Small intestine (tissue), 7 donors: ENCODE results near the gene PPL. TPM values are rescaled to one million over a fixed set of nuclear protein-coding genes. Genes with fewer than 3 reads are reported as not detected.

Source experiments
- DNase-seq, 2 donors: peaks; one replicate each; pipeline versions ENCODE4 v3.0.0 to v3.0.0-alpha.2; 2013
- FAIRE-seq: peaks from 2 replicates; lab custom pipeline; 2012; peaks lifted over from hg19 to GRCh38; lab: Jason Lieb, UNC
- H3K27ac ChIP-seq, 3 donors: one replicate each; pipeline ENCODE4 v1.5.1; 2013; ENCODE audit warnings: low read length in 2 of 3, mild to moderate bottlenecking in 2 of 3, control low read depth in 1 of 3, inconsistent platforms in 1 of 3, low read depth in 1 of 3, moderate library complexity in 1 of 3
- H3K27me3 ChIP-seq, 3 donors: one replicate each; pipeline ENCODE4 v1.6.1; 2013; ENCODE audit warnings: low read length in 3 of 3, inconsistent platforms in 1 of 3; ENCODE audit not compliant: control insufficient read depth in 3 of 3, insufficient read depth in 3 of 3
- H3K36me3 ChIP-seq, 3 donors: one replicate each; pipeline ENCODE4 v1.6.1; 2013; ENCODE audit warnings: low read length in 3 of 3, inconsistent platforms in 1 of 3, low read depth in 1 of 3, mild to moderate bottlenecking in 1 of 3, moderate library complexity in 1 of 3; ENCODE audit not compliant: control insufficient read depth in 3 of 3, insufficient read depth in 2 of 3
- H3K4me1 ChIP-seq, 3 donors: one replicate each; pipeline ENCODE4 v1.6.1; 2013; ENCODE audit warnings: low read length in 2 of 3, inconsistent platforms in 1 of 3, low read depth in 1 of 3, mild to moderate bottlenecking in 1 of 3, moderate library complexity in 1 of 3; ENCODE audit not compliant: control insufficient read depth in 3 of 3, insufficient read depth in 2 of 3
- H3K4me3 ChIP-seq, 3 donors: one replicate each; pipeline ENCODE4 v1.5.1; 2013; ENCODE audit warnings: low read length in 3 of 3, control low read depth in 1 of 3, inconsistent platforms in 1 of 3, low read depth in 1 of 3, mild to moderate bottlenecking in 1 of 3, moderate library complexity in 1 of 3
- H3K9me3 ChIP-seq, 2 donors: one replicate each; pipeline ENCODE4 v1.6.1; 2013; ENCODE audit warnings: low read depth in 1 of 2, low read length in 1 of 2; ENCODE audit not compliant: control insufficient read depth in 2 of 2, insufficient read depth in 1 of 2
- WGBS, 3 donors: extraction: QIAGEN DNeasy Blood & Tissue Kit; methylation state at CpG; one replicate each; pipeline ENCODE4 v1.1.7; 2013; 5-methylcytosine and 5-hydroxymethylcytosine counted together
- polyA plus RNA-seq, 4 donors: library from polyadenylated mRNA; stranded (reverse) in 3 of 4; unstranded in 1 of 4; fragments of 200-250 nt in 3 of 4; fragments of 120-200 nt in 1 of 4; gene quantifications; one replicate each; pipeline versions ENCODE4 v1.2.1 to v1.2.3, GENCODE V29; 2013
- donor health status: healthy with polysubstance abuse.
- donor health status: control.
- donor health status: control.
- donor health status: Bipolar disorder and iron deficiency.
- donor health status: healthy.

PPL gene
- polyA plus RNA-seq, 4 donors, result 11.1 to 37.1 (median 14.9) TPM

DNA sequence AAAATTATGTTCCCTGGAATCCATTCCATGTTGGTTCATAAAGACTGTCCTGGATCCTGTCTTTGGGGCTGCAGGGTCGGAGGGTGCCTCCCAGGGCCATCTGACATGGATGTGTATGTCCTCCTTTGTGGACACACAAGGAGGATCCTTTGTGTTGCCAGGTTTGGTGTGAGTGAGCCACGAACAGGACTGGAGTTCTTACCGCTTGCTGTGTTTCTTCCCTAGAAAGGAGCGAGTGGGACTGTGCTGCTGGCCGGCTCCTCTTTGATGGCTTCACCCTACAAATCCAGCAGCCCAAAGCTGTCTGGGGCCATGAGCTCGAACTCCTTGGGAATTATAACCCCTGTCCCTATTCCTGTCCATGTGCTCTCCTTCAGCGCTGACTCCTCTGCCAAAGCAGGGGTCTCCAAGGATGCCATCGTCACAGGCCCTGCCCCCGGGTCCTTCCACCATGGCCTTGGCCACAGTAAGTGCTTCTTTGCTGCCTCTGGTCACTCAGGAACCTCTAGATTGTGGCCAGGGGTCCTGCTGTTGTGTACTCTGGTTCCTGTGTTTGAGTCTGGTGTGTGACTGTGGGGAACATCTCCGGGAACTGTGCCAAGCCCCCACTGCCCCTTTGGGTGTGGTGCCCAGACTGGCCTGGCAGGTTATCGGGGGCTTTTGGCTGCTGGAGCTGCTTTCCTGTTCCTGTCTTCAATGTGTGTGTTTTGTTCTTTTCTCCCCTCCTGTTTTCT lies 60.1 kb downstream of the PPL start:
- Histone ChIP-seq H3K4me3 (no peak overlapping the region), H3K36me3 (peaks cover 16 to 86% (median 38%) of the 10 kb centered on the region in 3 donors), H3K27me3 (no peaks in the 10 kb centered on the region), H3K9me3 (no peaks in the 10 kb centered on the region), H3K4me1 (peaks cover 0 to 41% (median 0%) of the 10 kb centered on the region in 3 donors), H3K27ac (no peak overlapping the region)
- no peak for FAIRE-seq
- no peak for DNase-seq
- WGBS, 3 donors, result 85 to 88% (median 86%) methylated on average over 11 of the region's 11 CpGs

DNA sequence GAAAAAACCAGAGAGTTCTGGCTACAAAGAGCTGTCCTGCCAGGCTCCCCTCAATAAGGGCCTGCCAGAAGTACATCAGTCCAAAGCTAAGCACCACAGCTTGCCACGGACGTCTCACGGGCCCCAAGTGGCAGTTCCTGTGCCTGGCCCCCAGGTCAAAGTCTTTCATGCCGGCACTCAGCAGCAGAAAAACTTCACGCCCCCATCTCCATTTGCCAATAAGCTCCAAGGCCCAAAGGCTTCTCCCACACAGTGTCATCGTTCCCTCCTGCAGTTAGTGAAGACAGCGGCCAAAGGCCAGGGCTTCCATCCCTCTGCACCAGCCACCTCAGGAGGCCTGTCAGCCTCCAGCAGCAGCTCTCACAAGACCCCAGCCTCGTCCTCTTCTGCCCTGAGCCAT lies 62.3 kb downstream of the PPL start:
- Histone ChIP-seq H3K9me3 (no peaks in the 10 kb centered on the region), H3K27me3 (no peaks in the 10 kb centered on the region), H3K4me1 (peaks cover 0 to 52% (median 0%) of the 10 kb centered on the region in 3 donors), H3K4me3 (no peak overlapping the region), H3K36me3 (peaks cover 24 to 86% (median 38%) of the 10 kb centered on the region in 3 donors), H3K27ac (peak overlapping the region in 1 of 3 donors; percentile 78)
- 15 to 66% (median 55%) methylated on average over 8 of the region's 8 CpGs for WGBS, 3 donors
- peak in 1 of 2 donors; percentile 88 for DNase-seq
- no peak for FAIRE-seq

DNA sequence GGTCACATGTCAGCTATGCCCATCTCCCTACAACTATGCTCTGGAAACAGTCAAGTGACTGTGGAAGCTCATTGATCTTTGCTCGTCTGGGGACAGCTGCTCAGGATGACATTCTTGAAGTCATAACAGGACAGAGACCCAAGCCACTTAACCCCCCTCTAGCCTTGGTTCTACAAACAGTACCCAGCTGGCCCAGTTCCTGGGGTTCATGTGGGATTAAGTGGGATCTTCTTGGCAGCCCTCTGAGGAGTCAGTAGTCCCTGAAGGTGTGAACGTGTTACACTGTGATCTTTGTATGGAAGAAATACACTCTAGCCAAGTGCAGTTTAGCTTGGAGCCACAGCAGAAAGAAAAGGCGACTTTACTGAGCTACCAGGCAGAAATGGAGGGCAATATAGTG lies 63.9 kb downstream of the PPL start:
- Histone ChIP-seq H3K27me3 (no peaks in the 10 kb centered on the region), H3K27ac (peak overlapping the region in 1 of 3 donors; percentile 78), H3K36me3 (peaks cover 18 to 76% (median 35%) of the 10 kb centered on the region in 3 donors), H3K4me3 (no peak overlapping the region), H3K9me3 (no peaks in the 10 kb centered on the region), H3K4me1 (peaks cover 0 to 65% (median 0%) of the 10 kb centered on the region in 3 donors)
- 74 to 77% (median 77%) methylated on average over 3 of the region's 3 CpGs for WGBS, 3 donors
- no peak for FAIRE-seq
- no peak for DNase-seq

DNA sequence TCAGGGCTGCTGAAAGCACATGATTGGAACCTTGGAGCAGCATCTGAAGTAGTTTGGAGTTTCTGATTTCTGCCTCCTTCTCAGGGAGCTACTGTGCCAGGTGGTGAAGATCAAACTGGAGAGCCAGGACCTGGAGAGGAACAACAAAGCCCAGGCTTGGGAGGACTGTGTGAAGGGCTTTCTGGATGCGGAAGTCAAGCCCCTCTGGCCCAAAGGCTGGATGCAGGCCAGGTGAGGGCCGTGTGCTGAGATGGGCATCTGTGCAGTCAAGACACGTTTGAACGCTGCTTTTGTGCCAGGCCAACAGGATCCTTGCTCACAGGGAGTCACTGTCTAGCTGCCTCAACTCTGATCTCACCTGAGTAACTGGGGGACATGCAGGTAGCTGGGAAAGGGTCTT lies 65.9 kb downstream of the PPL start:
- H3K9me3 ChIP-seq, result no peaks in the 10 kb centered on the region
- FAIRE-seq (no peak), DNase-seq (no peak)
- no peak overlapping the region for H3K4me3 ChIP-seq
- peaks cover 0 to 69% (median 4%) of the 10 kb centered on the region in 3 donors for H3K4me1 ChIP-seq
- no peak overlapping the region for H3K27ac ChIP-seq
- H3K27me3 ChIP-seq, result no peaks in the 10 kb centered on the region
- 81 to 88% (median 83%) methylated on average over 4 of the region's 4 CpGs for WGBS, 3 donors
- H3K36me3 ChIP-seq, result peaks cover 15 to 66% (median 26%) of the 10 kb centered on the region in 3 donors

DNA sequence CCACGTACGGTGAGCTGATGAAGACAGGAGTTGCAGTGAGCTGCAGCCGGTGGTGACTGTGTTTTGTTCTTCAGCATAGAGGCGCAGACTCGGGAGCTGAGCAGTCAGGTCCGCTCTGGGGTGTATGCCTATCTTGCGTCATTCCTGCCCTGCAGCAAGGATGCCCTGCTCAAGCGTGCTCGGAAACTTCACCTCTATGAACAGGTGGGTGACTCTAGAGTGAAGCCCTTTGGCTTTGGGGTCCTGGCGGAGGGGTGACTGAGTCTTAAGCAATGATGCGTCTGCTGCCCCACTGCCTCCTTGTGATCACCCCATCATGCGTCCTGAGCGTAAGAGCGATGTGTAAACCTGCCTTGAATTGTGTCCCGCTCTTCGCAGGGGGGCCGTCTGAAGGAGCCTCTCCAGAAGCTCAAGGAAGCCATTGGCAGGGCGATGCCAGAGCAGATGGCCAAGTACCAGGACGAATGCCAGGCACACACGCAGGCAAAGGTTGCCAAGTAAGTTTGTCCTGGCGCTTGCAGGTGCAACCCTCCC lies 66.7 kb downstream of the PPL start:
- FAIRE-seq (no peak), DNase-seq (no peak)
- WGBS, 3 donors, result 53 to 87% (median 64%) methylated on average over 21 of the region's 21 CpGs
- Histone ChIP-seq H3K9me3 (no peaks in the 10 kb centered on the region), H3K4me1 (peaks cover 0 to 62% (median 4%) of the 10 kb centered on the region in 3 donors), H3K4me3 (no peak overlapping the region), H3K36me3 (peaks cover 15 to 64% (median 24%) of the 10 kb centered on the region in 3 donors), H3K27me3 (no peaks in the 10 kb centered on the region), H3K27ac (peak overlapping the region in 1 of 3 donors; percentile 87)

DNA sequence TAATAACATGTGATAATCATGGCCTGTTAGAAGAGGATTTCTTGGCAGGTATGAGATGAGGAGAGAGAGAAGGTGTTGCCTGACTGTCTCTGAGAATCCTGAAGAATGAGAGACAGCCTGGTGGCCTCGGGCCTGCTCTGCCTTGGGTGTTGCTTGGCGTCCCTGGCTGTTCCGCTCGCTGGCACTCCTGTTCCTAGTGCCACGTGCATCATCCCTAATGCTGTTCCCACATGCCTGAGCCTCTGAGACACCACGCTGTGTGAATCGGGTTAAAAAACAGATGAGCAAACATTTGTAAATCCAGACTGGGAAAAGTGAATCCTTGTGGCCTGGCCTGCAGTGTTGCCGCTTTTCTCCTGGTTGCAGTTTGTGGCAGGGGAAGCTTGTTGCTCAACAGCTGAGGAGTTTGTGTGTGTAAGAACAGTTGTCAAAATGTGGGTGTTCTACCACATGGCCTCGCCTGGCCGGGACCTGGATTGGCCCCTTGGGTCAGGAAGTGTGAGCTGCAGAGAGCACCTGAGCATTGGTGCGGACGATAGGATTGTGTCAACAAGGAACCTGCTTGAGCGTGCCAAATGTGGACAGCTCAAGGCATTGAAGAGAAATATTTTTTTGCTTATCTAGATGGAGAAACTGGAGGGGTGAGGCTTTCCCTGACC lies 67.7 kb downstream of the PPL start:
- peaks cover 11 to 55% (median 18%) of the 10 kb centered on the region in 3 donors for H3K36me3 ChIP-seq
- DNase-seq (peak; percentile 55 to 70), FAIRE-seq (no peak)
- H3K27ac ChIP-seq, result peak overlapping the region in 2 of 3 donors; percentile 6 to 87
- peaks cover 0 to 54% (median 4%) of the 10 kb centered on the region in 3 donors for H3K4me1 ChIP-seq
- H3K4me3 ChIP-seq, result no peak overlapping the region
- WGBS, 3 donors, result 25 to 68% (median 54%) methylated on average over 13 of the region's 13 CpGs
- no peaks in the 10 kb centered on the region for H3K9me3 ChIP-seq
- H3K27me3 ChIP-seq, result no peaks in the 10 kb centered on the region

DNA sequence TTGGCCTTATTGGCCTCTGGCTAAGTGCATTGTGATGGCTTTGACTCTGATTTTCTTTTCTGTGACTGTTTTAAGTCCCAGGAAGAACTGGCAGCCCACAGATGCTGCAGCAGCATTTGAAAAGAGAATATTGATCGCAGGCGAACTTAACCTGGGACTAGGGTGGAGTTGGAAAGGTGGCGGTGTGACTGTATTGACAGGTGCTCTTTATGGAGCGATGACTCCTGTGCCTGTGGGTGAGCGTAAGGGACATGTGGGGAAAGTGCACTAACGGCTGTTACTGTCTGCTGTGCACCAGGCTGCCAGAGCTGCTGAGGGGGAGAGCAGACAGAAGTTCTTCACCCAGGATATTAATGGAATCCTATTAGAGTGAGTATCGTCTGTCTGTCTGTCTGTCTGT lies 68.4 kb downstream of the PPL start:
- no peak overlapping the region for H3K4me3 ChIP-seq
- no peaks in the 10 kb centered on the region for H3K9me3 ChIP-seq
- peak overlapping the region in 2 of 3 donors; percentile 45 to 87 for H3K27ac ChIP-seq
- no peak for FAIRE-seq
- no peaks in the 10 kb centered on the region for H3K27me3 ChIP-seq
- H3K4me1 ChIP-seq, result peaks cover 0 to 47% (median 4%) of the 10 kb centered on the region in 3 donors
- WGBS, 3 donors, result 19 to 68% (median 53%) methylated on average over 7 of the region's 7 CpGs
- DNase-seq, result peak; percentile 61 to 75
- H3K36me3 ChIP-seq, result peaks cover 11 to 54% (median 13%) of the 10 kb centered on the region in 3 donors

DNA sequence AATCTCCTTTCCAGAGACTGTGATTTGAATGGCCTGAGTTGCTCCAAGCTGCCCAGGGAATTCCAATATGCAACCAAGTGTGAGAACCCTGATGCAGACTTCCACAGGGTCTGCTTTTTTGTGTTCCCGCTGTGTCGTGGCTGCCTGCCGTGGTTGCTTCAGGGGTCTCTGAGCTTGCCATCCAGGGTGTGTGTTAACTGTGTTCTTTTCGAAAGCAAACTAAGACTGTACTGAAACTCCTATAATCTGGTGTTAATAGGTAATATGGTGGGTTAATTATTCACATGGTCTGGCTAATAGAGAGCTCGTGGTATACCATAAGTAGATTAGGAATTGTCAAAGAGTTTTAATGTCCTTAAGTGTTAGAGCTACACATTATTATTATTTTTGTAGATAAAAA lies 68.9 kb downstream of the PPL start:
- H3K4me1 ChIP-seq, result peaks cover 0 to 43% (median 4%) of the 10 kb centered on the region in 3 donors
- DNase-seq, result peak; percentile 70 to 84
- FAIRE-seq, result no peak
- H3K27ac ChIP-seq, result peak overlapping the region; percentile 4 to 87 (median 12)
- H3K36me3 ChIP-seq, result peaks cover 9 to 54% (median 11%) of the 10 kb centered on the region in 3 donors
- no peaks in the 10 kb centered on the region for H3K9me3 ChIP-seq
- H3K27me3 ChIP-seq, result no peaks in the 10 kb centered on the region
- 36 to 74% (median 43%) methylated on average over 5 of the region's 5 CpGs for WGBS, 3 donors
- H3K4me3 ChIP-seq, result no peak overlapping the region
